Kidney (tissue), 14 donors: Measurements from ENCODE around the gene PIP. TPM values are rescaled to one million over a fixed set of nuclear protein-coding genes. Genes with fewer than 3 reads are reported as not detected.
"Not testable (repeated sequence)": the region's sequence is repeated elsewhere in the genome, so short reads cannot be mapped to it uniquely, and the experiment has no call there.

Experiments used
- DNase-seq, 5 donors: peaks; one replicate each; pipeline ENCODE4 v3.0.0-alpha.2; 2013 to 2020
- FAIRE-seq: peaks from 2 replicates; lab custom pipeline; 2012; peaks lifted over from hg19 to GRCh38; lab: Jason Lieb, UNC
- H3K27ac ChIP-seq, 2 donors: one replicate each; pipeline ENCODE4 v1.7.0; 2013; ENCODE audit warnings: low read depth in 2 of 2, low read length in 2 of 2, inconsistent platforms in 1 of 2
- H3K27me3 ChIP-seq: one replicate; pipeline ENCODE4 v1.7.1; 2013; ENCODE audit warnings: low read length, inconsistent platforms; ENCODE audit not compliant: control insufficient read depth, insufficient read depth
- H3K36me3 ChIP-seq, 3 donors: one replicate each; pipeline versions ENCODE4 v1.7.0 to v1.7.1; 2013; ENCODE audit warnings: low read length in 3 of 3, control low read depth in 1 of 3, inconsistent platforms in 1 of 3; ENCODE audit not compliant: insufficient read depth in 3 of 3, control insufficient read depth in 2 of 3
- H3K4me1 ChIP-seq, 3 donors: one replicate each; pipeline versions ENCODE4 v1.7.0 to v1.7.1; 2013; ENCODE audit warnings: low read length in 3 of 3, inconsistent platforms in 1 of 3, low read depth in 1 of 3; ENCODE audit not compliant: control insufficient read depth in 2 of 3, insufficient read depth in 2 of 3
- H3K4me3 ChIP-seq, 3 donors: one replicate each; pipeline versions ENCODE4 v1.7.0 to v1.8.1; 2013; ENCODE audit warnings: low read length in 3 of 3, control low read depth in 1 of 3, inconsistent platforms in 1 of 3
- H3K9ac ChIP-seq, 3 donors: one replicate each; pipeline versions ENCODE4 v1.7.0 to v1.7.1; 2013; ENCODE audit warnings: low read length in 3 of 3, control low read depth in 1 of 3, inconsistent platforms in 1 of 3
- H3K9me3 ChIP-seq, 3 donors: one replicate each; pipeline versions ENCODE4 v1.7.0 to v1.7.1; 2013; ENCODE audit warnings: low read length in 3 of 3, control low read depth in 1 of 3, inconsistent platforms in 1 of 3; ENCODE audit not compliant: control insufficient read depth in 2 of 3, insufficient read depth in 1 of 3
- CTCF ChIP-seq: IDR thresholded peaks from 3 replicates; pipeline ENCODE4 v1.5.1; 2012; ENCODE audit warnings: mild to moderate bottlenecking, moderate library complexity, borderline replicate concordance; ENCODE audit not compliant: insufficient read depth; ENCODE audit errors: extremely low read depth
- intact Hi-C: fragments of 100-400 bp; cut with DNase I; formaldehyde crosslinking; loops from one replicate; pipeline ENCODE4 v1.11.1; 2022
- polyA plus RNA-seq: library from polyadenylated mRNA; stranded (reverse); fragments of 350-450 nt; fragmentation: Illumina TruSeq; extraction: RNeasy Lipid Tissue Mini Kit (QIAGEN cat#74804); gene quantifications from one replicate; pipeline ENCODE4 v1.2.3, GENCODE V29; 2014; ENCODE audit warnings: low read depth, low replicate concordance; ENCODE audit not compliant: insufficient read depth
- total RNA-seq: library from RNA; stranded (reverse); fragmentation: NEBNext Ultra II Directional; extraction: Animal tissue kit (Norgen Biotek cat#: 25700); gene quantifications from one replicate; pipeline ENCODE4 v1.2.1, GENCODE V29; 2021
- donor health status: control.
- donor health status: control.
- donor health status: control.
- donor health status: control.
- donor health status: control.
- donor health status: DM: yes; HTN: yes; CAD: no.
- donor health status: Normal renal cell carcinoma (clear cell type).

Gene PIP
- total and polyA plus RNA-seq, 2 donors from 2014 or later, result 0.47 TPM; not detected in 1

- no peak for FAIRE-seq
- peaks cover 0 to 11% (median 0%) of the 10 kb centered on the region in 3 donors for H3K9me3 ChIP-seq
- H3K4me1 ChIP-seq, result no peaks in the 10 kb centered on the region
- DNase-seq, result no peak
- no peak for TF ChIP-seq CTCF
- H3K9ac ChIP-seq, result no peak overlapping the region
- no peaks in the 10 kb centered on the region for H3K36me3 ChIP-seq
- H3K4me3 ChIP-seq, result no peak overlapping the region
- intact Hi-C loops, result no loop called here
- H3K27ac ChIP-seq, result no peak overlapping the region
- no peaks in the 10 kb centered on the region for H3K27me3 ChIP-seq
Measured at GRCh38 chr7:143096146-143096545, 35.7 kb upstream of the PIP start.

GRCh38 chr7:143099579-143099978 lies 32.3 kb upstream of the PIP start:
- not testable (repeated sequence) for FAIRE-seq

GRCh38 chr7:143104759-143105158 lies 27.1 kb upstream of the PIP start:
- H3K9ac ChIP-seq, result no peak overlapping the region
- no peak for FAIRE-seq
- H3K4me1 ChIP-seq, result no peaks in the 10 kb centered on the region
- H3K36me3 ChIP-seq, result no peaks in the 10 kb centered on the region
- H3K4me3 ChIP-seq, result no peak overlapping the region
- H3K27me3 ChIP-seq, result no peaks in the 10 kb centered on the region
- intact Hi-C loops, result no loop called here
- no peak overlapping the region for H3K27ac ChIP-seq
- H3K9me3 ChIP-seq, result peaks cover 0 to 4% (median 2%) of the 10 kb centered on the region in 3 donors
- no peak for DNase-seq
- no peak for TF ChIP-seq CTCF

More at GRCh38 chr7:143099579-143099978, 32.3 kb upstream of the PIP start:
- DNase-seq, H3K36me3 ChIP-seq, H3K27ac ChIP-seq, H3K27me3 ChIP-seq, H3K4me1 ChIP-seq, intact Hi-C loops, H3K9ac ChIP-seq: not testable (repeated sequence)
- peaks cover 0 to 11% (median 0%) of the 10 kb centered on the region in 3 donors for H3K9me3 ChIP-seq
- peak overlapping the region in 1 of 3 donors; percentile 25 for H3K4me3 ChIP-seq

DNA sequence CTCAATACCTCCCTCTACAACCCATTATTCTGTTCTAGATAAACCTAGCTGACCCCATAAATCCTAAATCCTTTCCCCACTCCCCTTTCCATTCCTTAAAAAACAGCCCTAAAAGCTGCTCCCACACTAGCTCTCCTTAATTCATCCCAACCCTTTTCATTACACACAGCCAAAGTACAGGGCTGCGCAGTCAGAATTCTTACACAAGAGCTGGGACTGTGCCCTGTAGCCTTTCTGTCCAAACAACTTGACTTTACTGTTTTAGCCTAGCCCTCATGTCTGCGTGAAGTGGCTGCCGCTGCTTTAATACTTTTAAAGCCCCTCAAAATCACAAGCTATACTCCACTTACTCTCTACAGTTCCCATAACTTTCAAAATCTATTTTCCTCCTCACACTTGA lies 23.9 kb upstream of the PIP start:
- H3K9ac ChIP-seq, H3K27ac ChIP-seq, H3K36me3 ChIP-seq, H3K4me3 ChIP-seq, H3K27me3 ChIP-seq, H3K4me1 ChIP-seq, FAIRE-seq, intact Hi-C loops, H3K9me3 ChIP-seq, DNase-seq: not testable (repeated sequence)
